ENCODE measurements around the gene NIT2. TPM values are rescaled to one million over a fixed set of nuclear protein-coding genes. Genes with fewer than 3 reads are reported as not detected.
A peak's percentile ranks its signal among the peaks of the same experiment; 100 is the strongest.
"Not testable (repeated sequence)": the region's sequence is repeated elsewhere in the genome, so short reads cannot be mapped to it uniquely, and the experiment has no call there.

Gene NIT2
- total RNA-seq, 1 donor from 2014 or later = 56.4 TPM

GRCh38 chr3:100338911-100339310, 4.4 kb downstream of the NIT2 start:
- no peak overlapping the region for H3K4me3 Mint-ChIP-seq
- no peak overlapping the region for H3K27ac Mint-ChIP-seq
- TF ChIP-seq, protein P1, sequence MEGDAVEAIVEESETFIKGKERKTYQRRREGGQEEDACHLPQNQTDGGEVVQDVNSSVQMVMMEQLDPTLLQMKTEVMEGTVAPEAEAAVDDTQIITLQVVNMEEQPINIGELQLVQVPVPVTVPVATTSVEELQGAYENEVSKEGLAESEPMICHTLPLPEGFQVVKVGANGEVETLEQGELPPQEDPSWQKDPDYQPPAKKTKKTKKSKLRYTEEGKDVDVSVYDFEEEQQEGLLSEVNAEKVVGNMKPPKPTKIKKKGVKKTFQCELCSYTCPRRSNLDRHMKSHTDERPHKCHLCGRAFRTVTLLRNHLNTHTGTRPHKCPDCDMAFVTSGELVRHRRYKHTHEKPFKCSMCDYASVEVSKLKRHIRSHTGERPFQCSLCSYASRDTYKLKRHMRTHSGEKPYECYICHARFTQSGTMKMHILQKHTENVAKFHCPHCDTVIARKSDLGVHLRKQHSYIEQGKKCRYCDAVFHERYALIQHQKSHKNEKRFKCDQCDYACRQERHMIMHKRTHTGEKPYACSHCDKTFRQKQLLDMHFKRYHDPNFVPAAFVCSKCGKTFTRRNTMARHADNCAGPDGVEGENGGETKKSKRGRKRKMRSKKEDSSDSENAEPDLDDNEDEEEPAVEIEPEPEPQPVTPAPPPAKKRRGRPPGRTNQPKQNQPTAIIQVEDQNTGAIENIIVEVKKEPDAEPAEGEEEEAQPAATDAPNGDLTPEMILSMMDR (IDR thresholded peaks at IDR 0.05; ENCODE audit: unreplicated experiment) = no peak
- H3K36me3 Mint-ChIP-seq = peaks cover 30% of the 10 kb centered on the region
- H3K27me3 Mint-ChIP-seq (ENCODE audit: low read depth) = no peaks in the 10 kb centered on the region
- DNase-seq (ENCODE audit: low spot score in 2 of 2, unreplicated experiment in 2 of 2) = no peak
- peaks cover 7% of the 10 kb centered on the region for H3K9me3 Mint-ChIP-seq
- peaks cover 28% of the 10 kb centered on the region for H3K4me1 Mint-ChIP-seq

DNA sequence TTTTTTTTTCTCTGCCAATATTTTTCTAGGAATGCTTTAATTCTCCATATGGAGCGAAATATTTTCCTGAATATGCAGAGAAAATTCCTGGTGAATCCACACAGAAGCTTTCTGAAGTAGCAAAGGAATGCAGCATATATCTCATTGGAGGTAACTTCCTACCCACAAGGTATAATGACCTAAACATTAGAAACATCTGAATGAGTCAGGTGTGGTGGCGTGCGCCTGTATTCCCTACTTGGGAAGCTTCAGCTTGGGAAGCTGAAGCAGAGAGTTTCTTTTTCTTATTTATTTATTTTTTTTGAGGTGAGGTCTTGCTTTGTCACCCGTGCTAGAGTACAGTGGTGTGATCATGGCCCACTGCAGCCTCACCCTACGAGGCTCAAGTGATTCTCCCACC, 5.2 kb downstream of the NIT2 start:
- Mint-ChIP-seq H3K27ac (no peak overlapping the region), H3K36me3 (peaks cover 33% of the 10 kb centered on the region), H3K9me3 (peaks cover 7% of the 10 kb centered on the region), H3K27me3 (ENCODE audit: low read depth) (no peaks in the 10 kb centered on the region), H3K4me1 (peaks cover 22% of the 10 kb centered on the region), H3K4me3 (no peak overlapping the region)
- no peak for DNase-seq (ENCODE audit: low spot score in 2 of 2, unreplicated experiment in 2 of 2)
- TF ChIP-seq, protein P1 (IDR thresholded peaks at IDR 0.05; ENCODE audit: unreplicated experiment) = no peak

DNA sequence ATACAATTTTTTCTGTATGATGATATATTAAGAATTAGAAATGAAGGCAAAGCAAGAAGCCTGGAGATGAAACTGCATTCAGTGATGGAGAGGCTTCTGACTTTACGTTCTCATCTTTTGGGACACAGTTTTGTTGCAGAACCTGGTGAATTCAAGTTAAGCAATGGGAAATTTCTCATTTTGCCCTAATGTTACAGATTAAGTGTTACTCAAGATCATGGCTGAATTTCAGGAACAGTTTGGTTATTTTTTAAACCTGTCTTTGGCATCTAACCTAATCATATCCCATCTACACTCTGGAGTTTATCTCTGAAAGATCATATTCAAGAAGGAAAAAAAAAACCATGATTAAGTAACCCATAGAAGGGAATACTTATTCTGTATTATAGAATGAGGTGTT, 6.0 kb downstream of the NIT2 start:
- Mint-ChIP-seq H3K9me3 (peaks cover 7% of the 10 kb centered on the region), H3K27me3 (ENCODE audit: low read depth) (no peaks in the 10 kb centered on the region), H3K4me1 (peaks cover 16% of the 10 kb centered on the region), H3K4me3 (no peak overlapping the region), H3K27ac (no peak overlapping the region), H3K36me3 (peaks cover 37% of the 10 kb centered on the region)
- TF ChIP-seq, protein P1 (IDR thresholded peaks at IDR 0.05; ENCODE audit: unreplicated experiment) = no peak
- no peak for DNase-seq (ENCODE audit: low spot score in 2 of 2, unreplicated experiment in 2 of 2)

DNA sequence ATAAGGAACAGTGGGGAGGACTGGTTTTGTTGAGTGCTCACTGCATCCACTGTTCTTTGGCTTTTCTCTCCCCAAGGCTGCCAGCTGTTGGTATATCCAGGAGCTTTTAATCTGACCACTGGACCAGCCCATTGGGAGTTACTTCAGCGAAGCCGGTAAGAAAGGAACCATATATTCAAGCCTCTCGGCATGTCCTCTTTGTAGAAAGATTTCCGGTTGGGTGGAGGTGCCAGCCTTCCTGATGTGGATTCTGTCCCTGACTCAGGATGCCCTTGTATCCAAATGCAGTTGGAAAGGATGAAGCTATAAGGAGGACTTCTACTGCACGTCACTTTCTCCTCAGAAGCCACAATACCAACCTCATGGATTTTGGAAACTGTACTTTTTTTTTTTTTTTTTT, 14.2 kb downstream of the NIT2 start:
- no peaks in the 10 kb centered on the region for H3K4me1 Mint-ChIP-seq
- no peak overlapping the region for H3K27ac Mint-ChIP-seq
- no peaks in the 10 kb centered on the region for H3K9me3 Mint-ChIP-seq
- no peak overlapping the region for H3K4me3 Mint-ChIP-seq
- H3K27me3 Mint-ChIP-seq (ENCODE audit: low read depth) = no peaks in the 10 kb centered on the region
- TF ChIP-seq, protein P1 (IDR thresholded peaks at IDR 0.05; ENCODE audit: unreplicated experiment) = no peak
- peaks cover 64% of the 10 kb centered on the region for H3K36me3 Mint-ChIP-seq
- DNase-seq (ENCODE audit: low spot score in 2 of 2, unreplicated experiment in 2 of 2) = no peak

DNA sequence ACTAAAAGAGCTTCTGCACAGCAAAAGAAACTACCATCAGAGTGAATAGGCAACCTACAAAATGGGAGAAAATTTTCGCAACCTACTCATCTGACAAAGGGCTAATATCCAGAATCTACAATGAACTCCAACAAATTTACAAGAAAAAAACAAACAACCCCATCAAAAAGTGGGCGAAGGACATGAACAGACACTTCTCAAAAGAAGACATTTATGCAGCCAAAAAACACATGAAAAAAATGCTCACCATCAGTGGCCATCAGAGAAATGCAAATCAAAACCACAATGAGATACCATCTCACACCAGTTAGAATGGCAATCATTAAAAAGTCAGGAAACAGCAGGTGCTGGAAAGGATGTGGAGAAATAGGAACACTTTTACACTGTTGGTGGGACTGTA, 17.2 kb downstream of the NIT2 start:
- not testable (repeated sequence) for H3K4me3 Mint-ChIP-seq; H3K4me1 Mint-ChIP-seq; H3K27ac Mint-ChIP-seq; H3K9me3 Mint-ChIP-seq; H3K27me3 Mint-ChIP-seq (ENCODE audit: low read depth); DNase-seq (ENCODE audit: low spot score in 2 of 2, unreplicated experiment in 2 of 2)
- H3K36me3 Mint-ChIP-seq = peaks cover 53% of the 10 kb centered on the region

DNA sequence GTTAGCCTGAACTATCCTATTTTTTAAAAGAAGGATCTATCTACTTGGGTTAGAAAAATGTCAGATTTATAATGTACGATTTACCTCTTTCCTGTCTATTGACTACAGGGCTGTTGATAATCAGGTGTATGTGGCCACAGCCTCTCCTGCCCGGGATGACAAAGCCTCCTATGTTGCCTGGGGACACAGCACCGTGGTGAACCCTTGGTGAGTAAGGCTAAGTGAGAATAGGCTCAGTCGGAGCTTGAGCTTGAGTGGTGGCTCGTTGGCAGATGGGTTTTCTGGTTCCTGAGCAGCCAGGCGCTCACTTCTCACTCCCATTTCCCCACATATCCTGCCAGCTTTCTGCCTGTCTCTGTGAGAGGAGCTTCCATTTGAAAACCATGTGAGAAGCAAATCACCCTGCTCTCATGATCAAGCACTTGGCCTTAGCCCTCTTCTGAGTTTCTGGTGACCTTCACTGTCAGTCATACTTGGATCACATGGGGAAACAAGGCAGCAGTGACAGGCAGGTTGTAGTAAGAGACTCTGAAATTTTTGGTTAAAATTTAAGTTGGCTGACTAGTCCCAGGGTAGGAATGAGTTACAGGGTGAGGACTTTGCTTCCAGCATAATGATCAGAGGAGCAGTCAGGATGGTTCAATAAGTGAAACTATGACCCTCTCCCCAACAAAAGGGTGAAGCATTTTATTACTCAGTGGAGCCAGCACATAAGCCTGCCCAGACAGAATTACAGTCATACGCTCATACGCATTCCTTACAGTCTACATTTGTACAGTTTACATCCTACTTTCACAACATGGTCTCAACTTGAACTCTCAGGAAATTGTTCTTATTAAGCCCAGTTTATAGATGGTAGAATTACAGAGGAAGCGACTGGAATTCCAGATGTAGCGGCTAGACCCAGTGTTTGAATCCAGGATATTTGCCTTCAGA, 18.0 kb downstream of the NIT2 start:
- H3K9me3 Mint-ChIP-seq = no peaks in the 10 kb centered on the region
- H3K36me3 Mint-ChIP-seq = peaks cover 49% of the 10 kb centered on the region
- H3K27ac Mint-ChIP-seq = peak overlapping the region; percentile 13
- H3K27me3 Mint-ChIP-seq (ENCODE audit: low read depth) = no peaks in the 10 kb centered on the region
- DNase-seq (ENCODE audit: low spot score in 2 of 2, unreplicated experiment in 2 of 2) = no peak
- H3K4me1 Mint-ChIP-seq = peaks cover 1% of the 10 kb centered on the region
- H3K4me3 Mint-ChIP-seq = no peak overlapping the region
- TF ChIP-seq, protein P1 (IDR thresholded peaks at IDR 0.05; ENCODE audit: unreplicated experiment) = no peak

Data from mesothelial cell of epicardium (in vitro differentiated cells).